NCI-H1694 (cell line): Measurements from ENCODE around the gene FOCAD.
"Not testable (repeated sequence)": the region's sequence is repeated elsewhere in the genome, so short reads cannot be mapped to it uniquely, and the experiment has no call there.

Experiments
- DNase-seq: peaks from one replicate; lab custom pipeline; 2025; lab: John Stamatoyannopoulos, UW

Gene FOCAD

DNA sequence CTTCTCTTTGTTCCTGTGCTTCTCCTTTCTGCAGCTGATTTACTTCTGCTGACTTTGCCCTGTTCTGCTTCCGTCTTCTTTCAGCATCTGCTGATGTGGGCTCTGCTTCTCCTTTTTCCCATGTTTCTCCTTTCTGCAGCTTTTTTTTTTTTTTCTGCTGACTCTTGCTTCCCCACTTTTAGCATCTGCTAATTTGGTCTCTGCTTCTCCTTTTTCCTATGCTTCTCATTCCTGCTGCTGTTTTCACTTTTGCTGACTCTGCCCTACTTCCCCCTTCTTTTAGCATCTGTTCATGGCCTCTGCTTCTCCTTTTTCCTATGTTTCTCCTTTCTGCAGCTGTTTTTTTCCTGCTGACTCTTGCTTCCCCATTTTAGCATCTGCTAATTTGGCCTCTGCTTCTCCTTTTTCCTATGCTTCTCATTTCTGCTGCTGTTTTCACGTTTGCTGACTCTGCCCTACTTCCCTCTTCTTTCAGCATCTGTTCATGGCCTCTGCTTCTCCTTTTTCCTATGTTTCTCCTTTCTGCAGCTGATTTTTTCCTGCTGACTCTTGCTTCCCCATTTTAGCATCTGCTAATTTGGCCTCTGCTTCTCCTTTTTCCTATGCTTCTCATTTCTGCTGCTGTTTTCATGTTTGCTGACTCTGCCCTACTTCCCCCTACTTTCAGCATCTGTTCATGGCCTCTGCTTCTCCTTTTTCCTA lies 289.3 kb downstream of the FOCAD start:
- DNase-seq = not testable (repeated sequence)

GRCh38 chr9:20974191-20974938 lies 290.3 kb downstream of the FOCAD start:
- DNase-seq = not testable (repeated sequence)

DNA sequence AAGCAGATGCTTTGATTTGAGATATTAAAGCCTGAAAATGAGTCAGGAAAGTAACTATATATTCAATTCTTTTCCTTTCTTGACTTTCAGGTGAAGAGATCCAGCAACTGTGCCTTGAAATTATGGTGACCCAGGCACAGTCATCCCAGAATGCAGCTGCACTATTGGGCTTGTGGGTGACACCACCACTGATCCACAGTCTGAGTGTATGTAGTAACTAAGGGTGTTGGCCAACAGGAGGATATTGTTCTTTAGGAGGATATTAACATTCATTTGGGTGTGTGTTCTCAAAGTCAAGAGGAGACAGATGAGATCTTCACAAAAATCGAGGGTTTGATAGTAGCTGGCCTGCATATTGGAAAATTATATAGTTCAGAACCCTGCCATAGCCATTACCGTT lies 294.2 kb downstream of the FOCAD start:
- DNase-seq = no peak

GRCh38 chr9:20980832-20981455 lies 296.9 kb downstream of the FOCAD start:
- peak; percentile 20 for DNase-seq

GRCh38 chr9:20981486-20981885 lies 297.4 kb downstream of the FOCAD start:
- DNase-seq = no peak

GRCh38 chr9:20984506-20984905 lies 300.4 kb downstream of the FOCAD start:
- DNase-seq = no peak

- no peak for DNase-seq
Measured at GRCh38 chr9:20985851-20986600, 302.0 kb downstream of the FOCAD start.

DNA sequence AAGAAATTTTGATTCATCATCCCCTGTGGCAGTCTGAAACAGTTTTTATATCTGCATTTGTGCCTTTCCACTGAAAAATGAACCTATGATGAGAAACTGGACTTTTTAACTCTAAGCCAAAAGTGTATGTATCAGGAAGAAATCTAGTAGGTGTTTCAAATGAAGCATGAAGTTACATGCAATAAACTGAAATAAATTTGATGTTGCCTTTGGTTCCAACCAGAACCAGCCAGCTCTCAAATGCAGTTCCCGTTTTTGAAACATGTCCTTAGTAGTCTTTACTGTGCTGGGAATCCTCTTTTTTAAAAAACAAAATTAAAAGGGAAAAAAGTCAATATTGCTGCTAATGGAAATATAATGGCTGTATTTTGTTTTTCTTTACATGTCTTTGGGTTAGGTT lies 303.5 kb downstream of the FOCAD start:
- no peak for DNase-seq

DNA sequence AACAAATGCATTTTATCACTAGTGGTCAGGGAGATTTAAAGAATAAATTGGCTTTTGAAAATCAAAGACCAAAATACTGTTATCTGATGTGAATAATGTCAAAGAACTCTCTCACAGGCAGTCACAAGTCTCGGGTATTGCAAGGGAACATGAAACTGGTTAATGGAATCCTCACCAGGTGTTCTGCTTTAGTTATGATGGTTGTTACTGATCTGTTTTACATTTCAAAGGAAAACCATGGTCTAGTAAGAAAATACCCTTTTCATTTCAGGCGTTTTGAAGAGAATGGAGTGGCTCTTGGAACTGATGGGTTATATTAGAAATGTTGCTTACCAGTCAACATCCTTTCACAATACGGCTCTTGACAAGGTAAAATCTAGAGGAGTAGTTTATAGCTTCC lies 304.0 kb downstream of the FOCAD start:
- DNase-seq = no peak

DNA sequence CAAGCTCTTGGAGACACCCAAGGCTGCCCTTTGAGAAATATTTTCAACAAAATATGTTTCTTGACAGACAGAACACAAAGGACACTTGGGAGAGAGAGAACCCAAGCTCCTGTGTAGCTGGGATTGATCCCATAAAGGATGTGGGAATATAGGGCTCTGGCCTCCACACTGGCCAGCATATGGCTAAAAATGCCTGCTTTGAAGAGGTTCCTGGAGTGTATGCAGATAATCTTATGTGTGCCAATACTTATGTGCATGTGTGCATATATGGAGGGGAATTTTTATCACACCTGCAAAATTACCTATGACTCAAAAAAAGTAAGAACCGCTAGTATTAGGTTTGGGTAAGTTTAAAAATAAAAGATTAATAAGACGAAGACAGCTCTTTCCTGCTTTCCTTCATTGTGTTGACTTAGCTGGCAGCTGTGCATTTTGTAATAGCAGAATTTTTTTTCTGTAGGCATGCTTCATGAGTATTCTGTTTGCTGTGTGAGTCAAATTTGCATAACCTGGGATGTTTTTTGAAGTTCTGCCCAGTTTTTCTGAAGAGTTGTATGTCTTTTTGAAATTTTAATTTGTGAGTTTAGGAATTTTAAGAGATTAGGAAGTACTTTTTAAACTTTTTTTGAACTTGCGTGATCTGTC lies 304.7 kb downstream of the FOCAD start:
- DNase-seq = no peak

DNA sequence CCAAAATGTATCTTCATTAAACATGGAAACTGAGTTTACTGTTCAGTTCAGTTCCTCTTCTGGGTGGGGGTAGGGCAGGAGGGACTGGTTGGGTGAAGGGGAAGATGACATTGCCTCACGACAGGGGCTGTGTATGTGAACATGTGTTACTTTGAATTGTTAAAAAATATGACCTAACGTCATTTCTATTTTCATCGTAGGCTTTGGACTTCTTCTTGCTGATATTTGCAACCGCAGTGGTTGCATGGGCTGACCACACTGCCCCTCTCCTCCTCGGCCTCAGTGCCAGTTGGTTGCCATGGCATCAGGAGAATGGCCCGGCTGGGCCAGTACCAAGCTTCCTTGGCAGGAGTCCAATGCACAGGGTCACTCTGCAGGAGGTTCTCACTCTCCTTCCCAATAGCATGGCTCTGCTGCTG lies 305.9 kb downstream of the FOCAD start:
- DNase-seq = no peak

GRCh38 chr9:20990867-20991266 lies 306.8 kb downstream of the FOCAD start:
- no peak for DNase-seq

DNA sequence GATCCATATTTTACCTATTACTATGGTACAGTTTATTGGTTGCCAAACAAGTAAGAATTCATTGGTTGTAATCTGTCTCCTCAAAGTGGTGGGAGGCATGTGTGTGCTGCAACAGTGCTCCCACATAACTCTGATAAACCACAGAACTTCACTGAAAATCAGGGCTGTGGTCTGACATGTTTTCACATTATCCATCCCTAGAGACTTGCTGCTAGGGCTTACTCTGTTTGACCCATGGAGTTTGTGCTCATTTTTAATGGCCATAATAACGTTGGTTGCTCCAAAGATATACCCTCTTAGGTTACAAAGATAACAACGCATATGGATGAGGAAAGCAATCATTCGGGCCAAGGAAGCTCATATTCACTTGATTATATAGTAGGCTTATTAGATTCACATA lies 310.4 kb downstream of the FOCAD start:
- no peak for DNase-seq

GRCh38 chr9:20995616-20996015 lies 311.6 kb downstream of the FOCAD start:
- no peak for DNase-seq

- no peak for DNase-seq
Measured at GRCh38 chr9:20996809-20997208, 312.8 kb downstream of the FOCAD start.

DNA sequence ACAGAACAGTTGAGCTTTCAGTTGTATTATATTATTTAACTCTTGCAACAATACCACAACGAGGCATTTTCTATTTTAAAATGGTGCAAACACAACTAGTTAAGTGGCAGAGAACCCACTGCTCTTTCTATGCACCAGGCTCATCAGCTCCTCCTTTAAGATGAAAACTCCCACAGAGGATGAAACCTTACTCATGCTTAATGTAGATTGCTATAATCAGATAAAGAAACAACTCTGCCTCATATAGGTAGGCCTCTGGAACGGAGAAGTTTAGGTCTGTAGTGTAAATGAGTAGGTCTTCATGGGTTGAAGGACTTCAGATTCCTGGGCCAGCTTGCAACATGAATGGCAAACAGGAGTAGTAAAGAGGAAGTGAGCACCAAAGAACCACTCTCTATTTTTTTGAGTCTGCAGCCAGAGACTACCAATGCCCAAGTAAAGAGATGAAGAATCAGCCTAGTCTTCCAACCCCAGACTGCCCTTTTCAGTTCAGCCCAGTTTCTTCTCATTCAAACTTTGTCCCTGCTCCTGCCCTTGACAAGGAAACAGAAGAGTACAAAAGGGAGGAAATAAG lies 313.5 kb downstream of the FOCAD start:
- DNase-seq = no peak

GRCh38 chr9:21001581-21001980 lies 317.5 kb downstream of the FOCAD start:
- no peak for DNase-seq

- no peak for DNase-seq
Measured at GRCh38 chr9:21002040-21002439, 318.0 kb downstream of the FOCAD start.

DNA sequence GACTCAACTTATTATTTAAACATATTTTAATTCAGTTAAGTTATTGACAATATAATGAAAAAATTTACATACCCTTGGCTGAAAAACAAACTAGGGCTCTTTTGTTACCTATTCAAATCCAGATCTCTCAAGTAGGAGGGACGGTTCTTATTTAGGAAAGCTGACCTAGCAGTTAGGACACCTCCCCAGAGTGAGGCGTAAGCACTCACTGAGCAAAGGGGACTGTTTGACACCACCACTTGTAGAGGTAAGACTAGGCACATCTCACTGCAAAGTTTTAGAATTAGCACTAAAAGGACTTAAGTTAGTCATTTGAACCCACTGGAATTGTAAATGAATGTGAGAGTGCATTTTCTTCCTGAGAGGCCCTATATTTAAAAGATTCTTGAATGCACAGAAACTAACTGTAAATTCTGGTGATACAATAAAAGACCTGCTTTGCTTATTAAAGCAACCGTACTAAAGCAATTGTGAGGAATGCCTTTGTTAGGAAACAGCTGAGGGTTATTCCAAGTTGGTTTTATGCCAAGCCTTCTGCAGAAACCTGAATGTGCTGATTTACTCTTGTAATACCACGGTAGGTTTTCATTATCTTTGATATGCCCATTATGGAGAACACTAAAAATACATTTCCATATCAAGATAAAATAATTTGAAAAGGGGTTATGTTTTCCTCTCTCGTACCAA lies 331.2 kb downstream of the FOCAD start:
- no peak for DNase-seq

DNA sequence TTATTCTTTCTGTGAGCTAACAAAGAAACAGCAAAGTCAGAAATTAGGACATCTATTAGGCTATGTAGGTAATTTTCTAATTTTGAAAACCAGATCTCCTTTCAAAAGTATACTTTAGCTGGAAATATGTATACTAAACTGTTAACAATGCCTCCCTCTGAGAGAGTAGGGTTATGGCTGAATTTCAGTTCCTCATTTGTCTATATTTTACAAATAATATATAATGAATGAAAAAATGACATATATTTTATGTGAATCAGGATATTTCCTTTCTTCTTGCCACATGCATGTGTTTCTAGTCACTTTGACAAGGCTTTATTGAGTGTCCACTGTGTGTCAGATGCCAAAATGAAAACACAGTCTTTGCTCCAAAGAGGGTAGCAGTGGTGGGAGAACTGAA lies 331.9 kb downstream of the FOCAD start:
- DNase-seq = no peak
